ENCODE data around the gene FES.
"Not testable (repeated sequence)": the region's sequence is repeated elsewhere in the genome, so short reads cannot be mapped to it uniquely, and the experiment has no call there.

FES gene

GRCh38 chr15:90883976-90884718 is at the start of gene FES:
Gene FES, plus strand, starts transcription at chr15:90884504. Its CDS starts 542 bp downstream, at chr15:90885046.
- Histone ChIP-seq H3K4me3 (ENCODE audit: low read length) (no peak within 1 kb of the TSS), H3K4me1 (ENCODE audit: insufficient read depth, low read length) (peaks cover 3% of the 10 kb centered on the region), H3K36me3 (ENCODE audit: insufficient read depth, low read length) (peaks cover 13% of the 10 kb centered on the region), H2AFZ (ENCODE audit: low read depth, low read length) (no peak within 1 kb of the TSS), H3K27me3 (ENCODE audit: insufficient read depth, low read length) (no peaks in the 10 kb centered on the region), H3K9me3 (ENCODE audit: low read length) (no peaks in the 10 kb centered on the region)

GRCh38 chr15:90834626-90835025 is 49.7 kb upstream of the FES start:
- H3K27me3 ChIP-seq (ENCODE audit: insufficient read depth, low read length), result no peaks in the 10 kb centered on the region
- H3K4me1 ChIP-seq (ENCODE audit: insufficient read depth, low read length), result peaks cover 6% of the 10 kb centered on the region
- no peak overlapping the region for H2AFZ ChIP-seq (ENCODE audit: low read depth, low read length)
- no peak overlapping the region for H3K4me3 ChIP-seq (ENCODE audit: low read length)
- H3K9me3 ChIP-seq (ENCODE audit: low read length), result no peaks in the 10 kb centered on the region
- no peaks in the 10 kb centered on the region for H3K36me3 ChIP-seq (ENCODE audit: insufficient read depth, low read length)

GRCh38 chr15:90836296-90836871 is 47.9 kb upstream of the FES start:
- Histone ChIP-seq H3K27me3 (ENCODE audit: insufficient read depth, low read length) (no peaks in the 10 kb centered on the region), H3K4me1 (ENCODE audit: insufficient read depth, low read length) (peaks cover 16% of the 10 kb centered on the region), H3K4me3 (ENCODE audit: low read length) (no peak overlapping the region), H3K36me3 (ENCODE audit: insufficient read depth, low read length) (no peaks in the 10 kb centered on the region), H3K9me3 (ENCODE audit: low read length) (no peaks in the 10 kb centered on the region), H2AFZ (ENCODE audit: low read depth, low read length) (no peak overlapping the region)

- Histone ChIP-seq H3K4me1 (ENCODE audit: insufficient read depth, low read length) (peaks cover 16% of the 10 kb centered on the region), H3K36me3 (ENCODE audit: insufficient read depth, low read length) (no peaks in the 10 kb centered on the region), H3K4me3 (ENCODE audit: low read length) (no peak overlapping the region), H3K27me3 (ENCODE audit: insufficient read depth, low read length) (no peaks in the 10 kb centered on the region), H3K9me3 (ENCODE audit: low read length) (no peaks in the 10 kb centered on the region), H2AFZ (ENCODE audit: low read depth, low read length) (no peak overlapping the region)
These were observed 47.2 kb upstream of the FES start for GRCh38 chr15:90837094-90837493.

GRCh38 chr15:90838139-90838538 is 46.2 kb upstream of the FES start:
- no peak overlapping the region for H3K4me3 ChIP-seq (ENCODE audit: low read length)
- no peak overlapping the region for H2AFZ ChIP-seq (ENCODE audit: low read depth, low read length)
- no peaks in the 10 kb centered on the region for H3K27me3 ChIP-seq (ENCODE audit: insufficient read depth, low read length)
- peaks cover 16% of the 10 kb centered on the region for H3K4me1 ChIP-seq (ENCODE audit: insufficient read depth, low read length)
- H3K36me3 ChIP-seq (ENCODE audit: insufficient read depth, low read length), result no peaks in the 10 kb centered on the region
- H3K9me3 ChIP-seq (ENCODE audit: low read length), result no peaks in the 10 kb centered on the region

GRCh38 chr15:90838544-90838943 is 45.8 kb upstream of the FES start:
- Histone ChIP-seq H3K36me3 (ENCODE audit: insufficient read depth, low read length) (no peaks in the 10 kb centered on the region), H3K9me3 (ENCODE audit: low read length) (no peaks in the 10 kb centered on the region), H3K4me1 (ENCODE audit: insufficient read depth, low read length) (peaks cover 16% of the 10 kb centered on the region), H2AFZ (ENCODE audit: low read depth, low read length) (no peak overlapping the region), H3K4me3 (ENCODE audit: low read length) (no peak overlapping the region), H3K27me3 (ENCODE audit: insufficient read depth, low read length) (no peaks in the 10 kb centered on the region)

- no peaks in the 10 kb centered on the region for H3K27me3 ChIP-seq (ENCODE audit: insufficient read depth, low read length)
- no peaks in the 10 kb centered on the region for H3K36me3 ChIP-seq (ENCODE audit: insufficient read depth, low read length)
- no peaks in the 10 kb centered on the region for H3K9me3 ChIP-seq (ENCODE audit: low read length)
- peaks cover 16% of the 10 kb centered on the region for H3K4me1 ChIP-seq (ENCODE audit: insufficient read depth, low read length)
- H2AFZ ChIP-seq (ENCODE audit: low read depth, low read length), result no peak overlapping the region
- H3K4me3 ChIP-seq (ENCODE audit: low read length), result no peak overlapping the region
These were observed 44.9 kb upstream of the FES start for GRCh38 chr15:90839187-90840071.

- peaks cover 16% of the 10 kb centered on the region for H3K4me1 ChIP-seq (ENCODE audit: insufficient read depth, low read length)
- no peaks in the 10 kb centered on the region for H3K9me3 ChIP-seq (ENCODE audit: low read length)
- H3K27me3 ChIP-seq (ENCODE audit: insufficient read depth, low read length), result no peaks in the 10 kb centered on the region
- H2AFZ ChIP-seq (ENCODE audit: low read depth, low read length), result no peak overlapping the region
- H3K36me3 ChIP-seq (ENCODE audit: insufficient read depth, low read length), result no peaks in the 10 kb centered on the region
- H3K4me3 ChIP-seq (ENCODE audit: low read length), result no peak overlapping the region
These were observed 44.0 kb upstream of the FES start for GRCh38 chr15:90840157-90840855.

- Histone ChIP-seq H3K4me3 (ENCODE audit: low read length) (no peak overlapping the region), H3K27me3 (ENCODE audit: insufficient read depth, low read length) (no peaks in the 10 kb centered on the region), H3K36me3 (ENCODE audit: insufficient read depth, low read length) (no peaks in the 10 kb centered on the region), H2AFZ (ENCODE audit: low read depth, low read length) (no peak overlapping the region), H3K4me1 (ENCODE audit: insufficient read depth, low read length) (peaks cover 16% of the 10 kb centered on the region), H3K9me3 (ENCODE audit: low read length) (no peaks in the 10 kb centered on the region)
These were observed 43.4 kb upstream of the FES start for GRCh38 chr15:90840954-90841353.

GRCh38 chr15:90844696-90845095 is 39.6 kb upstream of the FES start:
- Histone ChIP-seq H3K4me1 (ENCODE audit: insufficient read depth, low read length) (peaks cover 12% of the 10 kb centered on the region), H3K4me3 (ENCODE audit: low read length) (no peak overlapping the region), H3K36me3 (ENCODE audit: insufficient read depth, low read length) (no peaks in the 10 kb centered on the region), H3K9me3 (ENCODE audit: low read length) (no peaks in the 10 kb centered on the region), H3K27me3 (ENCODE audit: insufficient read depth, low read length) (no peaks in the 10 kb centered on the region), H2AFZ (ENCODE audit: low read depth, low read length) (no peak overlapping the region)

- no peak overlapping the region for H3K4me3 ChIP-seq (ENCODE audit: low read length)
- no peaks in the 10 kb centered on the region for H3K36me3 ChIP-seq (ENCODE audit: insufficient read depth, low read length)
- H3K9me3 ChIP-seq (ENCODE audit: low read length), result no peaks in the 10 kb centered on the region
- peaks cover 9% of the 10 kb centered on the region for H3K4me1 ChIP-seq (ENCODE audit: insufficient read depth, low read length)
- no peaks in the 10 kb centered on the region for H3K27me3 ChIP-seq (ENCODE audit: insufficient read depth, low read length)
- no peak overlapping the region for H2AFZ ChIP-seq (ENCODE audit: low read depth, low read length)
These were observed 38.9 kb upstream of the FES start for GRCh38 chr15:90845201-90845949.

GRCh38 chr15:90849424-90849823 is 34.9 kb upstream of the FES start:
- H3K4me1 ChIP-seq (ENCODE audit: insufficient read depth, low read length); H3K27me3 ChIP-seq (ENCODE audit: insufficient read depth, low read length); H2AFZ ChIP-seq (ENCODE audit: low read depth, low read length); H3K4me3 ChIP-seq (ENCODE audit: low read length); H3K9me3 ChIP-seq (ENCODE audit: low read length); H3K36me3 ChIP-seq (ENCODE audit: insufficient read depth, low read length): not testable (repeated sequence)

Measured in neuron (in vitro differentiated cells).